GM19193 (cell line): ENCODE data around the gene PKP4.

Experiments
- POLR2A ChIP-seq: IDR thresholded peaks from 4 replicates; pipeline ENCODE4 v1.6.1; 2011; ENCODE audit not compliant: insufficient read depth, insufficient read length; ENCODE audit errors: extremely low read depth

The PKP4 gene

GRCh38 chr2:158488442-158489216 lies 31.9 kb downstream of the PKP4 start:
- TF ChIP-seq POLR2A, result no peak

- TF ChIP-seq POLR2A, result no peak
These were observed 32.8 kb downstream of the PKP4 start for GRCh38 chr2:158489366-158490112.

GRCh38 chr2:158491072-158491471 lies 34.3 kb downstream of the PKP4 start:
- TF ChIP-seq POLR2A, result no peak

- TF ChIP-seq POLR2A, result no peak
These were observed 36.7 kb downstream of the PKP4 start for GRCh38 chr2:158493458-158493857.

GRCh38 chr2:158495175-158495574 lies 38.4 kb downstream of the PKP4 start:
- TF ChIP-seq POLR2A, result no peak

GRCh38 chr2:158496986-158497385 lies 40.2 kb downstream of the PKP4 start:
- TF ChIP-seq POLR2A, result no peak

GRCh38 chr2:158497486-158497885 lies 40.7 kb downstream of the PKP4 start:
- no peak for TF ChIP-seq POLR2A

GRCh38 chr2:158498043-158498748 lies 41.4 kb downstream of the PKP4 start:
- no peak for TF ChIP-seq POLR2A

- no peak for TF ChIP-seq POLR2A
These were observed 42.0 kb downstream of the PKP4 start for GRCh38 chr2:158498749-158499136.

- TF ChIP-seq POLR2A, result no peak
These were observed 42.6 kb downstream of the PKP4 start for GRCh38 chr2:158499383-158499782.

- TF ChIP-seq POLR2A, result no peak
These were observed 43.6 kb downstream of the PKP4 start for GRCh38 chr2:158500333-158500732.

GRCh38 chr2:158501301-158501700 lies 44.5 kb downstream of the PKP4 start:
- TF ChIP-seq POLR2A, result no peak

GRCh38 chr2:158502974-158503373 lies 46.2 kb downstream of the PKP4 start:
- TF ChIP-seq POLR2A, result no peak

- TF ChIP-seq POLR2A, result no peak
These were observed 47.3 kb downstream of the PKP4 start for GRCh38 chr2:158504088-158504487.

- no peak for TF ChIP-seq POLR2A
These were observed 48.7 kb downstream of the PKP4 start for GRCh38 chr2:158505448-158505934.
